ENCODE data around the gene AURKB. TPM values are rescaled to one million over a fixed set of nuclear protein-coding genes. Genes with fewer than 3 reads are reported as not detected.
A peak's percentile ranks its signal among the peaks of the same experiment; 100 is the strongest.

The AURKB gene
- polyA plus RNA-seq, 4 donors = 26.7 to 40.2 (median 36.0) TPM

GRCh38 chr17:8162997-8163977, 47.1 kb downstream of the AURKB start:
- DNase-seq (ENCODE audit: low read depth in 4 of 4, low spot score in 2 of 4) = no peak

GRCh38 chr17:8162233-8162996, 48.0 kb downstream of the AURKB start, which contains the start of gene VAMP2:
Gene VAMP2 (minus strand): TSS chr17:8162948. CDS start chr17:8162879, 69 bp downstream.
- DNase-seq (ENCODE audit: low read depth in 4 of 4, low spot score in 2 of 4) = no peak

GRCh38 chr17:8161289-8162232, 48.8 kb downstream of the AURKB start:
- DNase-seq (ENCODE audit: low read depth in 4 of 4, low spot score in 2 of 4) = no peak

- DNase-seq (ENCODE audit: low read depth in 4 of 4, low spot score in 2 of 4) = no peak
Measured at GRCh38 chr17:8160741-8161221, 49.6 kb downstream of the AURKB start.

GRCh38 chr17:8160224-8160577, 50.2 kb downstream of the AURKB start:
- DNase-seq (ENCODE audit: low read depth in 4 of 4, low spot score in 2 of 4) = no peak

- no peak for DNase-seq (ENCODE audit: low read depth in 4 of 4, low spot score in 2 of 4)
Measured at GRCh38 chr17:8159459-8160223, 50.7 kb downstream of the AURKB start.

GRCh38 chr17:8159032-8159400, 51.4 kb downstream of the AURKB start:
- no peak for DNase-seq (ENCODE audit: low read depth in 4 of 4, low spot score in 2 of 4)

GRCh38 chr17:8158267-8159031, 51.9 kb downstream of the AURKB start:
- peak in 1 of 4 donors; percentile 70 for DNase-seq (ENCODE audit: low read depth in 4 of 4, low spot score in 2 of 4)

- DNase-seq (ENCODE audit: low read depth in 4 of 4, low spot score in 2 of 4) = peak in 3 of 4 donors; percentile 99 to 100 (median 100)
Measured at GRCh38 chr17:8156246-8156992, 54.0 kb downstream of the AURKB start.

- no peak for DNase-seq (ENCODE audit: low read depth in 4 of 4, low spot score in 2 of 4)
Measured at GRCh38 chr17:8155996-8156245, 54.5 kb downstream of the AURKB start.

- no peak for DNase-seq (ENCODE audit: low read depth in 4 of 4, low spot score in 2 of 4)
Measured at GRCh38 chr17:8155231-8155995, 55.0 kb downstream of the AURKB start.

Other genes with a start within 250 kb of the AURKB start
- gene GUCY2D, start 208.0 kb downstream of the AURKB start, polyA plus RNA-seq (ENCODE audit: insufficient read length in 4 of 4) = under 1 TPM in 3 of 4 donors, not detected in 1; 0.37 to 0.88 (median 0.40) TPM
- gene ALOX15B, start 171.5 kb downstream of the AURKB start, polyA plus RNA-seq (ENCODE audit: insufficient read length in 4 of 4) = 1 to 10 TPM in 2 of 4 donors, under 1 TPM in 2; 0.84 to 1.8 (median 0.96) TPM
- under 1 TPM; 0.65 to 0.99 (median 0.75) TPM for gene ALOX12B, start 122.9 kb downstream of the AURKB start, polyA plus RNA-seq (ENCODE audit: insufficient read length in 4 of 4)
- under 1 TPM in 1 of 4 donors, not detected in 3; 0.05 TPM for gene ALOXE3, start 92.1 kb downstream of the AURKB start, polyA plus RNA-seq (ENCODE audit: insufficient read length in 4 of 4)
- gene HES7, start 86.5 kb downstream of the AURKB start, polyA plus RNA-seq (ENCODE audit: insufficient read length in 4 of 4) = under 1 TPM in 1 of 4 donors, not detected in 3; 0.13 TPM
- 10 to 100 TPM; 19.7 to 37.7 (median 30.8) TPM for gene PER1, start 58.2 kb downstream of the AURKB start, polyA plus RNA-seq (ENCODE audit: insufficient read length in 4 of 4)
- gene VAMP2, start 47.6 kb downstream of the AURKB start, polyA plus RNA-seq (ENCODE audit: insufficient read length in 4 of 4) = 100 to 1,000 TPM; 107 to 139 (median 124) TPM
- gene TMEM107, start 34.2 kb downstream of the AURKB start, polyA plus RNA-seq (ENCODE audit: insufficient read length in 4 of 4) = 10 to 100 TPM; 24.1 to 25.9 (median 24.4) TPM
- gene BORCS6, start 20.4 kb downstream of the AURKB start, polyA plus RNA-seq (ENCODE audit: insufficient read length in 4 of 4) = 1 to 10 TPM; 3.7 to 6.5 (median 5.0) TPM
- gene CTC1, start 37.5 kb upstream of the AURKB start, polyA plus RNA-seq (ENCODE audit: insufficient read length in 4 of 4) = 10 to 100 TPM; 19.1 to 41.3 (median 30.1) TPM
- 10 to 100 TPM; 37.3 to 51.0 (median 44.5) TPM for gene PFAS, start 38.7 kb upstream of the AURKB start, polyA plus RNA-seq (ENCODE audit: insufficient read length in 4 of 4)
- gene RANGRF, start 78.1 kb upstream of the AURKB start, polyA plus RNA-seq (ENCODE audit: insufficient read length in 4 of 4) = 10 to 100 TPM; 27.8 to 36.7 (median 31.5) TPM
- 1 to 10 TPM; 4.2 to 4.8 (median 4.4) TPM for gene SLC25A35, start 84.8 kb upstream of the AURKB start, polyA plus RNA-seq (ENCODE audit: insufficient read length in 4 of 4)
- gene ARHGEF15, start 99.7 kb upstream of the AURKB start, polyA plus RNA-seq (ENCODE audit: insufficient read length in 4 of 4) = 10 to 100 TPM; 15.0 to 20.4 (median 18.5) TPM
- gene ODF4, start 129.3 kb upstream of the AURKB start, polyA plus RNA-seq (ENCODE audit: insufficient read length in 4 of 4) = not detected
- 1,000 to 10,000 TPM; 2,416 to 3,586 (median 2,581) TPM for gene RPL26, start 172.6 kb upstream of the AURKB start, polyA plus RNA-seq (ENCODE audit: insufficient read length in 4 of 4)
- under 1 TPM in 3 of 4 donors, not detected in 1; 0.04 to 0.27 (median 0.13) TPM for gene RNF222, start 187.3 kb upstream of the AURKB start, polyA plus RNA-seq (ENCODE audit: insufficient read length in 4 of 4)
- gene NDEL1, start 225.3 kb upstream of the AURKB start, polyA plus RNA-seq (ENCODE audit: insufficient read length in 4 of 4) = 10 to 100 TPM; 30.3 to 57.9 (median 50.5) TPM